HG02642 (cell line): ENCODE results near the gene E2F2.
"Not testable (repeated sequence)": the region's sequence is repeated elsewhere in the genome, so short reads cannot be mapped to it uniquely, and the experiment has no call there.

Experiments
- ATAC-seq: cut with Tn5 transposase; IDR thresholded peaks from one replicate; pipeline ENCODE4 v1.9.1; 2021; ENCODE audit warnings: mild to moderate bottlenecking; ENCODE audit not compliant: unreplicated experiment, poor library complexity

Gene E2F2

GRCh38 chr1:23525558-23526250 is 5.3 kb downstream of the E2F2 start:
- no peak for ATAC-seq

- ATAC-seq: no peak
Observed at GRCh38 chr1:23524716-23525401, 6.2 kb downstream of the E2F2 start.

- ATAC-seq: no peak
Observed at GRCh38 chr1:23524163-23524562, 6.9 kb downstream of the E2F2 start.

- no peak for ATAC-seq
Observed at GRCh38 chr1:23522244-23522982, 8.6 kb downstream of the E2F2 start.

- ATAC-seq: no peak
Observed at GRCh38 chr1:23521588-23521987, 9.4 kb downstream of the E2F2 start.

- no peak for ATAC-seq
Observed at GRCh38 chr1:23517581-23517980, 13.5 kb downstream of the E2F2 start.

DNA sequence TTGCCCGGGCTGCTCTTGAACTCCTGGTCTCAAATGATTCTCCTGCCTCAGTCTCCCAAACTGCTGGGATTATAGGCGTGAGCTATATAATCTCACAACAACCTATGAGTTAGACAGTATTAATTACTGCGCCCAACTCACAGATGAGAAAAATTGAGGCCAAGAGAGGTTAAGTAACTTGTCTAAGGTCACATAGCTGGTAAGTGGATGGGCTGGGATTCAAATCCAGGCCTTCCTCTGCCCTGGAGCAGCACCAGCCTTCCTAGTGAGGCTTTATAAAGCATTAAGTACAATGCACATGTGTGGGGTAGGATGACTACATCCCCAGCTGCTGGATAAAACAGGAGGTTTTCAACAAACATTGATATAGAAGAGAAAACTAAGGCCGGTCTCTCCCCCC is 15.1 kb downstream of the E2F2 start:
- no peak for ATAC-seq

GRCh38 chr1:23514111-23514679 is 16.8 kb downstream of the E2F2 start:
- ATAC-seq: no peak

GRCh38 chr1:23509896-23510295 is 21.1 kb downstream of the E2F2 start:
- no peak for ATAC-seq

GRCh38 chr1:23506376-23507107 is 24.5 kb downstream of the E2F2 start:
- no peak for ATAC-seq

DNA sequence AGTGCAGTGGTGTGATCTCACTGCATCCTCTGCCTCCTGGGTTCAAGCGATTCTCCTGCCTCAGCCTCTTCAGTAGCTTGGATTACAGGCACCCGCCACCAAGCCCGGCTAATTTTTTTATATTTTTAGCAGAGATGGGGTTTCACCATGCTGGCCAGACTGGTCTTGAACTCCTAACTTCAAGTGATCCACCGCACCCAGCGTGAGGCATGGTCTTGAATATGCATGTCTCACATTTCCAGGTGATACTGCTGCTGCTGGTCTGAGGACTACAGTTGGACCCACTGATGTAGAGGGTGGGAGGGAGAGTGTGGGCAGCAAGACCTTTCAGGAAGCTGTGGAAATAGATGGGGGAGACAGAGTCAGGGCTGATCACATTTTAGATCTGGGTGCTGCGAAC is 25.2 kb downstream of the E2F2 start:
- no peak for ATAC-seq

- not testable (repeated sequence) for ATAC-seq
Observed at GRCh38 chr1:23504156-23504555, 26.9 kb downstream of the E2F2 start.

DNA sequence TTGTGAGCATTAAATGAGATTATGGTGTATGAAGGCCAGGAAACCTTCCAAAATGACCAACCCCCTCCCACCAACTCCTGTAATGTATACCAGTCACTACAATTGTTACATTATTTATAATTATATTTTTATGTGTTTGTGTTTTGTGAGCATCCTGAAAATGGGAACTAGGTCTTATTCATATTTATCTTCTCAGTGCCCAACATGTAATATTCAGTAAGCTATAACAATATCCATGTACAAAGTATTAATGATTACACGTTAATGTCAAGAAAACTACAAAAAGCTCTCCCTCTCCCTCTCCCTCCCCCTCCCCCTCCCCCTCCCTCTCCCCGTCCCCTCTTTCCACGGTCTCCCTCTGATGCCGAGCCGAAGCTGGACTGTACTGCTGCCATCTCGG is 28.1 kb downstream of the E2F2 start:
- no peak for ATAC-seq

DNA sequence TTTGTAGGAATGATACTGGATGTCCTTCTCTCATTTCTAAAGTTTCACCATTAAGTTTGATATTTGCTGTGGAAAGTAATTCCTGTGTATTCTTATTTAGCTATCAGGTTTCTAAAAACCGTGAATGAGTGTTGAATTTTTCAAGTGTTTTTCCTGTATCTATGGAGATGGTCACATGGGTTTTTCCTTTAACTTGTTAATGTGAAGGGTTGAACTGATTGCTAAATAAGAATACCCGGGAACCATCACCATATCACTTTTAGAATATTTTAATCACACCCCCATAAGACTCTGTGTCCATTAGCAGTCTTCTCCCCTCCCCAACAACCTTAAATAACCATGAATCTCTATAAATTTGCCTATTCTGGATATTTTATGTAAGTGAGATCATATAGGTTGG is 30.6 kb downstream of the E2F2 start:
- ATAC-seq: no peak

- ATAC-seq: no peak
Observed at GRCh38 chr1:23497777-23498439, 33.1 kb downstream of the E2F2 start.

DNA sequence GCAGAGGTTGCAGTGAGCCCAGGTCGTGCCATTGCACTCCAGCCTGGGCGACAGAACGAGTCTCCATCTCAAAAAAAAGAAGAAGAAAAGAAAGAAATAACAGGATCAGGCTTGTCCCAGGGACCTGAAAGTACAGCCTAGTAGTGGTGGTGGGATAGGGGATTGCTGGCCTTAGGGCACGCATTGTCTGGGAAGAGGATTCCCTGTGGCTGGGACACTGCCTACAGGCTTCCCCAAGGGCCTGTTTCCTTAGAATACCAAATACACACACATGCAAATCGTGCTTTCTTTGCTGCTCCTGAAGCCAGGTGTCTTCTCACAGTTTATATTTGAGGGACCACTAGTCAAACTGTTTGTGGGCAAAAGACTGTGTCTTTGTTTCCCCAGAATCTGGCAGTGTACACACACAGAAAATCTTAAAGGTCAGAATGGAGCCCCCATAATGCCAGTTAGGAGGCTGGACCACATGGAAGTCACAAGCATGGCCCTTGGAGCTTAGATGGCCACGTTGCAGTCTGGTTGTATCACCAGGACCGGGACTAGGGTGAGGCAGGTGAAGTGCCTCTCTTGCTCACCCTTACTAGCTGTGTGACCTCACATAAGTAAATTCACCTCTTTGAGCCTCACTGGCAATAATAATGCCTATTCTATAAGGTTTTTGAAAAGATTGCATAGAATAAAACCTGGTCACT is 34.4 kb downstream of the E2F2 start:
- ATAC-seq: no peak

DNA sequence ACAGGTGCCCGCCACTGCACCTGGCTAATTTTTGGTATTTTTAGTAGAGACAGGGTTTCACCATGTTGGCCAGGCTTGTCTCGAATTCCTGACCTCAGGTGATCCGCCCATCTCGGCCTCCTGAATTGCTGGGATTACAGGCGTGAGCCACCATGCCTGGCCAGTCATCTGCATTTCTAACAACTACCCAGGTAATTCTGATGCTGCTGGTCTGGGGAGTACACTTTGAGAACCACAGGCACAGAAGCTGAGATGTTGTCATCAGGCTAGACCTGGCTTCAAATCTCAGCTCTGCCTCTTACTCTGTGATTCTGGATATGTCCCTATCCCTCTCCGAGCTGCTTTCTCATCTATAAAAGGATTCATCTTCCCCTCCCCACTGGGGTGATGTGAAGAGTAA is 36.2 kb downstream of the E2F2 start:
- not testable (repeated sequence) for ATAC-seq

DNA sequence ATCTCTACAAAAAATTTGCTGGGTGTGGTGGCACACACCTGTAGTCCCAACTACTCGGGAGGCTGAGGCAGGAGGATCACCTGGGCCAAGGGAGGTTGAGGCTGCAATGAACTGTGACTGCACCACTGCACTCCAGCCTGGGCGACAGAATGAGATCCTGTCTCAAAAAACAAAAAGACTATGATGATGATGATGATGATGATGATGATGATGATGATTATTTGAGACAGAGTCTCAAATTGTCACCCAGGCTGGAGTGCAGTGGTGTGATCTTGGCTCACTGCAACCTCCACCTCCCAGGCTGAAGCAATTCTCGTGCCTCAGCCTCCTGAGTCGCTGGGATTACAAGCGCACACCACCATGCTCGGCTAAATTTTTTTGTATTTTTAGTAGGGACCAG is 38.3 kb downstream of the E2F2 start:
- not testable (repeated sequence) for ATAC-seq

DNA sequence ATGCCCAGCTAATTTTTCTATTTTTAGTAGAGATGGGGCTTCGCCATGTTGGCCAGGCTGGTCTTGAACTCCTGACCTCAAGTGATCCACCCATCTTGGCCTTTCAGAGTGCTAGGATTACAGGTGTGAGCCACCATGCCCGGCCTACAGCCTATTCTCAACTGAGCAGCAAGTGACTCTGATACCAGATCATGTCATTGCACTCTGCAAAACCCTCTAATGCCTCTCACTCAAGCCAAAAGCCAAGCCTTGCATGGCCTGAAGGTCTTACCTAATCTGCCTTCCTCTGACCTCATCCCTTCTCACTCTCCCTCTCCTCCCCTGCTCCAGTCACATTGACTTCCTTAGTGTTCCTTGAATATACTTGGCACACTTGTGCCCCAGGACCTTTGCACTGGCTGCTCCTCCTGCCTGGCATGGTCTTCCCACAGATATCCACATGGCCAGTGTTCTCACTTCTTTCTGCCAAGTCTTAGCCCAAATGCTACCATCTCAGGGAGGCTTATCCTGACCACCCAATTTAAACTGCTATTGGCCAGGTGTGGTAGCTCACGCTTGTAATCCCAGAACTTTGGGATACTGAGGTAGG is 38.8 kb downstream of the E2F2 start:
- ATAC-seq: no peak
